NT2/D1 (cell line): ENCODE data around the gene FRMD8.

ENCODE experiments used
- SUZ12 ChIP-seq: IDR thresholded peaks from 2 replicates; pipeline ENCODE4 v1.6.1; 2011; ENCODE audit not compliant: insufficient read length, insufficient read depth; ENCODE audit errors: extremely low read depth
- ZNF274 ChIP-seq: IDR thresholded peaks from 2 replicates; pipeline ENCODE4 v1.6.1; 2011; ENCODE audit warnings: mild to moderate bottlenecking, low read depth, low read length

- TF ChIP-seq SUZ12 (no peak), ZNF274 (no peak)
These were observed 60.2 kb downstream of the FRMD8 start for GRCh38 chr11:65446446-65447277.
